Stomach (tissue), 4 donors: ENCODE results near the gene GRB10.

Experiments used
- CTCF ChIP-seq, 7 experiments: fragments of 450-650 bp in 4 of 7; fragments of 200-600 bp in 3 of 7; sonication (generic) in 3 of 7; IDR thresholded peaks; one replicate each; pipeline ENCODE4 v1.5.1; 2016 to 2019; ENCODE audit warnings: antibody characterized with exemption in 7 of 7, control low read depth in 2 of 7, mild to moderate bottlenecking in 1 of 7
- EP300 ChIP-seq: sonication (generic); formaldehyde crosslinking; IDR thresholded peaks from one replicate; pipeline ENCODE4 v1.6.1; 2017; ENCODE audit warnings: antibody characterized with exemption
- POLR2A ChIP-seq, 4 donors: fragments of 450-650 bp; IDR thresholded peaks; one replicate each; pipeline ENCODE4 v1.6.1; 2016; ENCODE audit warnings: antibody characterized with exemption in 4 of 4, control low read depth in 2 of 4, mild to moderate bottlenecking in 1 of 4, moderate library complexity in 1 of 4
- POLR2AphosphoS5 ChIP-seq, 3 donors: sonication (generic); formaldehyde crosslinking; IDR thresholded peaks; one replicate each; pipeline ENCODE4 v1.6.1; 2016; ENCODE audit warnings: antibody characterized with exemption in 3 of 3

GRCh38 chr7:50662041-50662694, 120.5 kb downstream of the GRB10 start:
- TF ChIP-seq CTCF (IDR thresholded peaks at IDR 0.05), result no peak
- no peak for TF ChIP-seq POLR2A (IDR thresholded peaks at IDR 0.05)
- TF ChIP-seq POLR2AphosphoS5 (IDR thresholded peaks at IDR 0.05), result no peak
- no peak for TF ChIP-seq EP300
